IgD-negative memory B cell (primary cell): ENCODE measurements around the gene MACROH2A2. TPM values are rescaled to one million over a fixed set of nuclear protein-coding genes. Genes with fewer than 3 reads are reported as not detected.

Source experiments
- H3K27ac Mint-ChIP-seq, 3 donors: one replicate each; pipeline ENCODE4 v1.8.0; 2020 to 2022; ENCODE audit warnings: mild to moderate bottlenecking in 3 of 3, mixed read lengths in 3 of 3, moderate library complexity in 1 of 3
- H3K27me3 Mint-ChIP-seq: one replicate; pipeline ENCODE4 v1.8.0; 2021; ENCODE audit warnings: mixed read lengths
- H3K36me3 Mint-ChIP-seq: one replicate; pipeline ENCODE4 v1.8.0; 2020; ENCODE audit warnings: mild to moderate bottlenecking, mixed read lengths
- H3K4me1 Mint-ChIP-seq, 3 donors: one replicate each; pipeline ENCODE4 v1.8.0; 2020 to 2022; ENCODE audit warnings: mixed read lengths in 3 of 3, mild to moderate bottlenecking in 1 of 3
- H3K4me3 Mint-ChIP-seq, 4 donors: one replicate each; pipeline ENCODE4 v1.8.0; 2020 to 2022; ENCODE audit warnings: mild to moderate bottlenecking in 4 of 4, mixed read lengths in 4 of 4, moderate library complexity in 3 of 4
- H3K9me3 Mint-ChIP-seq, 3 donors: one replicate each; pipeline ENCODE4 v1.8.0; 2020 to 2021; ENCODE audit warnings: mixed read lengths in 3 of 3, mild to moderate bottlenecking in 1 of 3
- polyA plus RNA-seq: library from polyadenylated mRNA; unstranded; fragments of 300-500 nt; fragmentation: Illumina TruSeq; gene quantifications from one replicate; pipeline ENCODE4 v1.2.3, GENCODE V29; 2021

Gene MACROH2A2
- polyA plus RNA-seq, 1 donor from 2014 or later = not detected

DNA sequence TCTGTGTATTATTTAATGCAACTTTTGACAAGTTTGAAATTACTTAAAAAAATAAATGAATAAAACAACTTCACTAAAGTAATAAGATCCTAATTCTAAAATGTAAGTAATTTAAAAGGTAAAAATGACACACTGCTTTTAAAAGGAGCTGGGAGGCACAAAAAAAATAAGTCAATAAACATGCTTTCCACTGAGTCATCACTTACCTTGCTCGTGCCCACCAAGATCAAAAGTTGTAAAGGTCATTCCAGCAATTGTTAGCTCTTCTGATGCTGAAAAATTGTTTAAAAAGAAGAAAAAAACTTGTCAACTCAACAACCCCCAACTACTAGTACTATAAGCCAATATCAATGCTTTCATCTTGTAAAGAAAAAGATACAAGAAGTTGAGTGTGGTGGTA lies 108.2 kb downstream of the MACROH2A2 start:
- no peak overlapping the region for H3K27ac Mint-ChIP-seq
- no peaks in the 10 kb centered on the region for H3K9me3 Mint-ChIP-seq
- H3K4me1 Mint-ChIP-seq = peaks cover 24 to 36% (median 31%) of the 10 kb centered on the region in 3 donors
- H3K4me3 Mint-ChIP-seq = no peak overlapping the region
- peaks cover 10% of the 10 kb centered on the region for H3K36me3 Mint-ChIP-seq
- no peaks in the 10 kb centered on the region for H3K27me3 Mint-ChIP-seq

Other genes with a start within 250 kb of the MACROH2A2 start
- 4.0 TPM for gene AIFM2, start 80.0 kb downstream of the MACROH2A2 start, polyA plus RNA-seq
- gene TYSND1, start 93.9 kb downstream of the MACROH2A2 start, polyA plus RNA-seq = 21.0 TPM
- gene SAR1A, start 117.7 kb downstream of the MACROH2A2 start, polyA plus RNA-seq = 7.2 TPM
- 76.4 TPM for gene PPA1, start 180.6 kb downstream of the MACROH2A2 start, polyA plus RNA-seq
- not detected for gene NPFFR1, start 231.2 kb downstream of the MACROH2A2 start, polyA plus RNA-seq